Esophagus (tissue), 2 donors: ENCODE results near the gene TMTC1. TPM values are rescaled to one million over a fixed set of nuclear protein-coding genes. Genes with fewer than 3 reads are reported as not detected.

Source experiments
- H3K27ac ChIP-seq, 2 donors: one replicate each; pipeline ENCODE4 v1.5.1; 2013; ENCODE audit warnings: low read depth in 2 of 2, mild to moderate bottlenecking in 2 of 2, inconsistent platforms in 1 of 2, low read length in 1 of 2, moderate library complexity in 1 of 2
- H3K27me3 ChIP-seq, 2 donors: one replicate each; pipeline ENCODE4 v1.6.1; 2013; ENCODE audit warnings: low read length in 2 of 2, control low read depth in 1 of 2, mild to moderate bottlenecking in 1 of 2; ENCODE audit not compliant: insufficient read depth in 2 of 2, control insufficient read depth in 1 of 2
- H3K36me3 ChIP-seq, 2 donors: one replicate each; pipeline ENCODE4 v1.6.1; 2013; ENCODE audit warnings: low read length in 1 of 2; ENCODE audit not compliant: control insufficient read depth in 2 of 2, insufficient read depth in 2 of 2
- H3K4me1 ChIP-seq, 2 donors: one replicate each; pipeline ENCODE4 v1.6.1; 2013; ENCODE audit warnings: low read length in 1 of 2; ENCODE audit not compliant: control insufficient read depth in 2 of 2, insufficient read depth in 2 of 2
- H3K4me3 ChIP-seq, 2 donors: one replicate each; pipeline ENCODE4 v1.5.1; 2013; ENCODE audit warnings: low read length in 2 of 2, mild to moderate bottlenecking in 2 of 2, low read depth in 1 of 2, moderate library complexity in 1 of 2
- H3K9me3 ChIP-seq, 2 donors: one replicate each; pipeline ENCODE4 v1.6.1; 2013; ENCODE audit warnings: mild to moderate bottlenecking in 2 of 2, low read depth in 1 of 2, low read length in 1 of 2, moderate library complexity in 1 of 2; ENCODE audit not compliant: control insufficient read depth in 2 of 2, insufficient read depth in 1 of 2
- WGBS, 2 donors: extraction: QIAGEN DNeasy Blood & Tissue Kit; methylation state at CpG; one replicate each; pipeline ENCODE4 v1.1.7; 2013; 5-methylcytosine and 5-hydroxymethylcytosine counted together
- polyA plus RNA-seq, 2 donors: library from polyadenylated mRNA; stranded (reverse); fragments of 200-250 nt; gene quantifications; one replicate each; pipeline ENCODE4 v1.2.3, GENCODE V29; 2013
- donor health status: healthy with polysubstance abuse.
- donor health status: Bipolar disorder and iron deficiency.

TMTC1 gene
- polyA plus RNA-seq, 2 donors: 1.3 to 1.6 TPM

GRCh38 chr12:29691161-29691854 is 92.4 kb downstream of the TMTC1 start:
- no peaks in the 10 kb centered on the region for H3K27me3 ChIP-seq
- H3K4me1 ChIP-seq: no peaks in the 10 kb centered on the region
- no peaks in the 10 kb centered on the region for H3K9me3 ChIP-seq
- H3K4me3 ChIP-seq: no peak overlapping the region
- H3K27ac ChIP-seq: no peak overlapping the region
- WGBS, 2 donors: 64 to 69% methylated on average over 7 of the region's 7 CpGs
- no peaks in the 10 kb centered on the region for H3K36me3 ChIP-seq

GRCh38 chr12:29690728-29691127 is 93.0 kb downstream of the TMTC1 start:
- H3K27ac ChIP-seq: no peak overlapping the region

GRCh38 chr12:29688914-29689313 is 94.8 kb downstream of the TMTC1 start:
- Histone ChIP-seq H3K36me3 (no peaks in the 10 kb centered on the region), H3K4me3 (no peak overlapping the region), H3K4me1 (no peaks in the 10 kb centered on the region), H3K9me3 (no peaks in the 10 kb centered on the region), H3K27ac (no peak overlapping the region), H3K27me3 (no peaks in the 10 kb centered on the region)
- 83 to 89% methylated on average over 1 of the region's 1 CpG for WGBS, 2 donors

More at GRCh38 chr12:29690728-29691127, 93.0 kb downstream of the TMTC1 start:
- H3K36me3 ChIP-seq: no peaks in the 10 kb centered on the region
- WGBS, 2 donors: 71 to 95% methylated on average over 1 of the region's 1 CpG
- H3K4me1 ChIP-seq: no peaks in the 10 kb centered on the region
- H3K4me3 ChIP-seq: no peak overlapping the region
- H3K9me3 ChIP-seq: no peaks in the 10 kb centered on the region
- no peaks in the 10 kb centered on the region for H3K27me3 ChIP-seq

GRCh38 chr12:29682088-29682487 is 101.7 kb downstream of the TMTC1 start:
- no peaks in the 10 kb centered on the region for H3K27me3 ChIP-seq
- no peaks in the 10 kb centered on the region for H3K36me3 ChIP-seq
- no peak overlapping the region for H3K4me3 ChIP-seq
- H3K4me1 ChIP-seq: no peaks in the 10 kb centered on the region
- H3K9me3 ChIP-seq: no peaks in the 10 kb centered on the region
- WGBS, 2 donors: 50 to 74% methylated on average over 3 of the region's 3 CpGs
- no peak overlapping the region for H3K27ac ChIP-seq

GRCh38 chr12:29681370-29681769 is 102.4 kb downstream of the TMTC1 start:
- Histone ChIP-seq H3K36me3 (no peaks in the 10 kb centered on the region), H3K27me3 (no peaks in the 10 kb centered on the region), H3K4me3 (no peak overlapping the region), H3K9me3 (no peaks in the 10 kb centered on the region), H3K4me1 (no peaks in the 10 kb centered on the region), H3K27ac (no peak overlapping the region)
- 79 to 91% methylated on average over 1 of the region's 1 CpG for WGBS, 2 donors

- H3K27me3 ChIP-seq: no peaks in the 10 kb centered on the region
- no peak overlapping the region for H3K27ac ChIP-seq
- no peaks in the 10 kb centered on the region for H3K9me3 ChIP-seq
- WGBS, 2 donors: 73 to 78% methylated on average over 2 of the region's 2 CpGs
- no peak overlapping the region for H3K4me3 ChIP-seq
- H3K36me3 ChIP-seq: no peaks in the 10 kb centered on the region
- H3K4me1 ChIP-seq: peaks cover 0 to 2% of the 10 kb centered on the region in 2 donors
Measured at GRCh38 chr12:29676676-29677075, 107.1 kb downstream of the TMTC1 start.

- 59 to 67% methylated on average over 5 of the region's 5 CpGs for WGBS, 2 donors
- Histone ChIP-seq H3K36me3 (no peaks in the 10 kb centered on the region), H3K27ac (no peak overlapping the region), H3K9me3 (no peaks in the 10 kb centered on the region), H3K27me3 (no peaks in the 10 kb centered on the region), H3K4me1 (peaks cover 0 to 2% of the 10 kb centered on the region in 2 donors), H3K4me3 (no peak overlapping the region)
Measured at GRCh38 chr12:29674463-29674862, 109.3 kb downstream of the TMTC1 start.

GRCh38 chr12:29673346-29673745 is 110.4 kb downstream of the TMTC1 start:
- no peak overlapping the region for H3K4me3 ChIP-seq
- no peaks in the 10 kb centered on the region for H3K36me3 ChIP-seq
- no peaks in the 10 kb centered on the region for H3K9me3 ChIP-seq
- no peak overlapping the region for H3K27ac ChIP-seq
- H3K27me3 ChIP-seq: no peaks in the 10 kb centered on the region
- H3K4me1 ChIP-seq: peaks cover 0 to 2% of the 10 kb centered on the region in 2 donors
- 26 to 49% methylated on average over 3 of the region's 3 CpGs for WGBS, 2 donors

GRCh38 chr12:29672580-29672979 is 111.2 kb downstream of the TMTC1 start:
- H3K4me1 ChIP-seq: peaks cover 0 to 2% of the 10 kb centered on the region in 2 donors
- H3K9me3 ChIP-seq: no peaks in the 10 kb centered on the region
- no peaks in the 10 kb centered on the region for H3K36me3 ChIP-seq
- H3K4me3 ChIP-seq: no peak overlapping the region
- no peaks in the 10 kb centered on the region for H3K27me3 ChIP-seq
- WGBS, 2 donors: 76 to 77% methylated on average over 4 of the region's 4 CpGs
- H3K27ac ChIP-seq: no peak overlapping the region

GRCh38 chr12:29671742-29672141 is 112.0 kb downstream of the TMTC1 start:
- peaks cover 0 to 2% of the 10 kb centered on the region in 2 donors for H3K4me1 ChIP-seq
- no peak overlapping the region for H3K27ac ChIP-seq
- 85 to 91% methylated on average over 2 of the region's 2 CpGs for WGBS, 2 donors
- no peaks in the 10 kb centered on the region for H3K27me3 ChIP-seq
- H3K4me3 ChIP-seq: no peak overlapping the region
- H3K9me3 ChIP-seq: no peaks in the 10 kb centered on the region
- no peaks in the 10 kb centered on the region for H3K36me3 ChIP-seq
